Activated CD4-positive, CD25-positive, alpha-beta regulatory T cell treated with anti-CD3 and anti-CD28 coated beads, Interleukin-2, amount 50 U/mL, for 72 hours (primary cell): Measurements from ENCODE around the gene SLC25A10.

ENCODE experiments used
- DNase-seq: peaks from one replicate; pipeline ENCODE4 v3.0.0; 2021

The SLC25A10 gene

GRCh38 chr17:81687770-81688541 is 24.1 kb upstream of the SLC25A10 start:
- DNase-seq: no peak

- DNase-seq: no peak
Observed at GRCh38 chr17:81688616-81689015, 23.5 kb upstream of the SLC25A10 start.

GRCh38 chr17:81690066-81690465 is 22.0 kb upstream of the SLC25A10 start:
- no peak for DNase-seq

- no peak for DNase-seq
Observed at GRCh38 chr17:81690549-81690948, 21.5 kb upstream of the SLC25A10 start.

- DNase-seq: no peak
Observed at GRCh38 chr17:81691196-81691595, 20.9 kb upstream of the SLC25A10 start.

- DNase-seq: no peak
Observed at GRCh38 chr17:81691608-81692007, 20.5 kb upstream of the SLC25A10 start.

GRCh38 chr17:81693509-81694210 is 18.4 kb upstream of the SLC25A10 start:
- DNase-seq: no peak

GRCh38 chr17:81694810-81695209 is 17.3 kb upstream of the SLC25A10 start:
- no peak for DNase-seq

- DNase-seq: no peak
Observed at GRCh38 chr17:81695211-81695610, 16.9 kb upstream of the SLC25A10 start.

GRCh38 chr17:81695801-81696200 is 16.3 kb upstream of the SLC25A10 start:
- no peak for DNase-seq

- no peak for DNase-seq
Observed at GRCh38 chr17:81696218-81696941, 15.7 kb upstream of the SLC25A10 start.

- no peak for DNase-seq
Observed at GRCh38 chr17:81697261-81698044, 14.6 kb upstream of the SLC25A10 start.

GRCh38 chr17:81700353-81701287 is 11.5 kb upstream of the SLC25A10 start:
- no peak for DNase-seq

- no peak for DNase-seq
Observed at GRCh38 chr17:81701288-81702071, 10.6 kb upstream of the SLC25A10 start.

- DNase-seq: peak; percentile 86
Observed at GRCh38 chr17:81702934-81703746, 8.9 kb upstream of the SLC25A10 start, which contains the start of gene MRPL12. Gene MRPL12 (plus strand): TSS chr17:81703367. CDS start chr17:81703502, 135 bp downstream.

- no peak for DNase-seq
Observed at GRCh38 chr17:81703747-81704654, 8.1 kb upstream of the SLC25A10 start.

GRCh38 chr17:81705518-81706231 is 6.4 kb upstream of the SLC25A10 start:
- DNase-seq: no peak

GRCh38 chr17:81706232-81706611 is 5.9 kb upstream of the SLC25A10 start:
- DNase-seq: no peak
